ENCODE measurements around the gene PLEK2.
"Not testable (repeated sequence)": the region's sequence is repeated elsewhere in the genome, so short reads cannot be mapped to it uniquely, and the experiment has no call there.

Gene PLEK2

DNA sequence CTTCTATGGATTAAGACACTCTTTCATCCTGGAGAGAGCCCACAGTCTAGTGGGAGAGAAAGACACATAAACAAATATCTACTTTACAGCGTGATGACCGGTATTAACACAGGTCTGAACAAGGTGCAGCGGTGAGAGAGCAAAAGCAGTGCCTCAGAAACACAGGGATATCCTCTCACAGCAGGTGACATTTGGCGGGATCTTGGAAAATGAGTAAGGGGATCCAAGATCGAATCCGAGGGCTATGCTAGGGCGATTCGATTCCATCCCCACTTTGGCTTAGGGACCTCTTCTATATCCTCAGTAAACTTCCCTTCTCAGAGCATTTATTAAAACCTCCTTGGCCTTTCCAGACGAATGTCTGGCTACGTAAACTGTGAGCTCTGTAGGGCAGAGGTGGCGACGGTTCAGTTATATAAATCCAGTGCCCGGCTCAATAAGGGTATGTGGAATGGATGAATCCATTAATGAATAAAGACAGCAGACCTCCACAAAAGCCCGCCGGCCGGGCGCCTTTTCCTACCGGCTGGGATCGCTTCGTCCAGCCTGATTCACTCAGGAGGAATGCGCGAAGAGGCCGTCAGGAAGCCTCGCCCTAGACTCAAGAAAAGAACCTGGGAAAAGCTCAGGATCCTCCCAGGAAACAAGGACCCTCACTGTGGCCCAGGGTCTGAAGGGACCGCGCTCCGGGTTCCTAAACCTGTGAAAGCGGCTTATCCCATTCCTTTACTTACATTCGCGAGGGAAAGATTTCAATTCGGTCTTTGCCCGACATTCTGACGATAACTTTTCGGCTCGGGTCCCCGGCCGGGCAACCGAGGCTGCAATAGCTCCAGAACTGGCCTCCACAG, 52.8 kb downstream of the PLEK2 start:
- no peak for DNase-seq

DNA sequence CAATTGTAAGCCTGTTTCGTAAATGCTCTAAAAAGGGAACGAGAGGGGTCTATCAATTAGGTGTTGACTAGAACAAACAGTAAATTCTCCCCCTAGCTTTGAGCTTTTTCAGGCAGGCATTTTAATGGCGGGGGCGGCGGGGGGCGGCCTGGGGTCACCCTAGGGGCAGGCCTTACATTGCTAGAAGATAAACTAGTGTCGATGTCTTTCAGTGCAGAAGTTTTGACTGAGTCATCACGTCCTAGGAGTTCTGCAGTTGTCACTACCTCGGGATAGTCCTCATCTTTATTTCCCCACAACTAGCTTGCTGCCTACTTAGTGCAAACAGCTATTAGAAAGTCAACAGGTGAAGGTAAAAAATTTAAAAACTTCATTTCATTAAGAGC, 54.0 kb downstream of the PLEK2 start:
- no peak for DNase-seq

DNA sequence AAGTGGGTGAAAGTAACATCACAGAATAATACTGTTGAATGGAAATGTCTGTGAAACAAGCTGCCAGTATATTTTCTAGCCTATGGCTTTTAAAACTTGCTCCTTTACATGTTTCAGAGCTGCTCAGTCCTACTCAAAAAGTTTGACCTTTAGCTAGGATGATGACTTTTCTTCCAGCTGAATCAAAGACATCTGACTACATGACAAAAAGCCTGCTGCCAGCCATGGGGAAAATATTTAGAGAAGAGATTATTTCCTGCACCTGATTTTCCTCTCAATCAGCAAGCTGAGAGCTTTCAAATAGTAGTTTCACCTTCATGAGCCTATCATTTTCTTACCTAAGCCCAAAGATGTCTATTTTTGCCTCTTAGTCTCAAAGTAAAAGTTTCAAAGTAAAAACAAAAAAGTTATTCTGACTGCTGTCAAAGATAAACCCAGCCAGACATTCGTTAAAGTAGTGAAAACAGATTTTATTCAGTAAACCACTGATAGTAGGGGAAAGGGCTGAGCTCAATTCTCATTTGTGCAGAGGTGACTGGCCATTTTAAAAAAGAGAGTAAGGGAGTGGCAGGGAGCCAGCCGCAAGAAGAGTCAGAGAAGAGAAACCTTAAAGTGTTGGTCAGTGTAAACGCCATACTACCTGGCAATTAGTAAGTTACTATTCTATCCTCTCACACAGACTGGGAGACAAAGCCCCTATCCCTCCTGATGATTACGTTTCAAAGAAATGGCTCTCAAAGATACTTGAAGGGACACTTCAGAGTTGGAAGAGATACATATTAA, 54.6 kb downstream of the PLEK2 start:
- DNase-seq: no peak

DNA sequence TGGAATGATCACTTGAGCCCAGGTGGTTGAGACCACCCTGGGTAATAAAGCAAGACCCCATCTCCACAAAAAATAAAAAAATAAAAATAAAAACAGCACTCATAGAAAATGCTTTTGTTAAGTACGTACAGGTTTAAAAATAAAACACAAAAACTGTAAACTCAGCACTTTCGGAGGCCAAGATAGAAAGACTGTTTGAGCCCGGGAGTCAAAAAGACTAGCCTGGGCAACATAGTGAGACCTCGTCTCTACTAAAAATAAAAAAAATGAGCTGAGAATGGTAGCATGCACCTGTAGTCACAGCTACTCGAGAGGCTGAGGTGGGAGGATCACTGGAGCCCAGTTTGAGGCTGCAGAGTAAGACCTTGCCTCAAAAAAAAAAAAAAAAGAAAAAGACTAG, 59.9 kb downstream of the PLEK2 start:
- no peak for DNase-seq

DNA sequence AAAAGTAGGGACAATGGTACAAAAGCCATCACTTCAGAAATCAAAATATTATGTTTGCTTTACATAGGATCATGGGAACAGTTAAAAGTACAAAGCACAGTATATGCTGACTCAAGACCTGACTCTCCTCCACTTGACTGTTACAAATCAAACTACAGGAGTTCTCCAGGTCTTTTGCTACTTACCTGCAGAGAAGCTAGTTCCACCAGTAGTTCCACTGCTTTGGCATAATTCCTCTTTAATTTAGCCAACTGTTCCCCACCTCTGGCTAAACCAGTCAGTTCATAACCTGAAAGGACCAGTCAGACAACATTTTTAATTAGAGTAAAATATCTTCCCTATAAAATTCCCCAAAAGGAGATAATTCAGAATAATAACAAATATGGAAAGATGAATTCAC, 66.4 kb downstream of the PLEK2 start:
- DNase-seq: no peak

DNA sequence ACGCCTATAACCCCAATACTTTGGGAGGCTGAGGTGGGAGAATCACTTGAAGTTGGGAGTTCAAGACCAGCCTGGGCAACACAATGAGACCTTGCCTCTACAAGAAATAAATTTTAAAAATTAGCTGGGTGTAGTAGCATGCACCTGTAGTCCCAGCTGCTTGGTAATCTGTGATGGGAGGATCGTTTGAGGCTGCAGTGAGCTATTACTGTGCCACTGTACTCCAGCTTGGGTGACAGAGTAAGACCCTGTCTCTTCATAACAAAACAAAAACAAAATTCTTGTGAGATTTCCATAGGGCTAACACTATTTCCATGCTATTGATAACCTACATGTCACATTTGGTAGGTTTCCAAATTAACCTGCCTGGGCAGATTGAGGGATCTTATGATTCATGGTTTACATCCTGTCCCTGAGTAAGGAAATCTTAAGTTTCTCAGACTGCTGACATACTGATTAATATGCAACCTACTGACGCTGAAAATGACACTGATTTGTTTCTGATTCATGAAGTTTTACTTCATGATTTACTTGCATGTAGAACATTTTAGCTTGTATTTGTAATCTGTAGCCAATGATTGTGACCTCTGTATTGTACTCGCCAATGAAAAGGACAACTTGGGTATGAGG, 68.2 kb downstream of the PLEK2 start:
- no peak for DNase-seq

DNA sequence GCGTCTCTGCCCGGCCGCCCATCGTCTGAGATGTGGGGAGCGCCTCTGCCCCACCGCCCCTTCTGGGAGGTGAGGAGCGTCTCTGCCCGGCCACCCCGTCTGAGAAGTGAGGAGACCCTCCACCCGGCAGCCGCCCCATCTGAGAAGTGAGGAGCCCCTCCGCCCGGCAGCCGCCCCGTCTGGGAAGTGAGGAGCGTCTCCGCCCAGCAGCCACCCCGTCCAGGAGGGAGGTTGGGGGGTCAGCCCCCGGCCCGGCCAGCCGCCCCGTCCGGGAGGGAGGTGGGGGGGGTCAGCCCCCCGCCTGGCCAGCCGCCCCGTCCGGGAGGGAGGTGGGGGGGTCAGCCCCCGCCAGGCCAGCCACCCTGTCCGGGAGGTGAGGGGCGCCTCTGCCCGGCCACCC, 70.7 kb downstream of the PLEK2 start:
- DNase-seq: not testable (repeated sequence)

All from activated T-cell treated with anti-CD3 and anti-CD28 coated beads, Interleukin-2, amount 50 U/mL, for 48 hours (primary cell).